HEK293 (cell line): ENCODE data around the gene CSRP1.
A peak's percentile ranks its signal among the peaks of the same experiment; 100 is the strongest.

Source experiments
- CTCF ChIA-PET: fragments of 350-600 bp; formaldehyde crosslinking; extraction: SDS; loops from one replicate; lab custom pipeline; 2021; ENCODE audit warnings: antibody characterized with exemption; lab: Yijun Ruan, JAX
- POLR2A ChIA-PET: fragments of 300-600 bp; formaldehyde crosslinking; extraction: SDS; loops from one replicate; lab custom pipeline; 2020; ENCODE audit warnings: antibody characterized with exemption, inconsistent platforms; lab: Yijun Ruan, JAX
- H3K27ac ChIP-seq: fragments of 200-500 bp; sonication (Bioruptor generic); 2 replicates; pipeline ENCODE4 v1.5.1; 2014; ENCODE audit warnings: low read depth, low read length, control low read depth, inconsistent platforms; ENCODE audit errors: extremely low read depth
- H3K36me3 ChIP-seq, 2 experiments: fragments of 200-500 bp in 1 of 2; sonication (Bioruptor generic) in 1 of 2; 1 replicate in 1 of 2; 2 replicates in 1 of 2; pipeline ENCODE4 v1.5.1; 2014 to 2017; ENCODE audit warnings: inconsistent platforms in 2 of 2, low read length in 2 of 2; ENCODE audit not compliant: control insufficient read depth in 2 of 2, insufficient read depth in 1 of 2
- H3K4me1 ChIP-seq: fragments of 200-500 bp; sonication (Bioruptor generic); 2 replicates; pipeline ENCODE4 v1.5.1; 2014; ENCODE audit warnings: mild to moderate bottlenecking, low read length, inconsistent platforms; ENCODE audit not compliant: control insufficient read depth, insufficient read depth
- H3K4me3 ChIP-seq: 2 replicates; pipeline ENCODE4 v1.5.1; 2011; ENCODE audit warnings: low read depth, mild to moderate bottlenecking, control low read depth, low read length, moderate library complexity
- H3K9me3 ChIP-seq: fragments of 200-500 bp; sonication (Bioruptor generic); 2 replicates; pipeline ENCODE4 v1.5.1; 2014; ENCODE audit warnings: low read depth, low read length, inconsistent platforms; ENCODE audit not compliant: control insufficient read depth, insufficient read depth
- EGR2 ChIP-seq: fragments of 450-650 bp; formaldehyde crosslinking; IDR thresholded peaks from 2 replicates; pipeline ENCODE4 v1.5.1; 2016; ENCODE audit warnings: low read depth, missing biosample characterization, missing genetic modification characterization
- FEZF1 ChIP-seq: fragments of 450-650 bp; formaldehyde crosslinking; IDR thresholded peaks from 2 replicates; pipeline ENCODE4 v1.5.1; 2016; ENCODE audit warnings: missing biosample characterization, missing genetic modification characterization
- HIC1 ChIP-seq: fragments of 450-650 bp; formaldehyde crosslinking; IDR thresholded peaks from 2 replicates; pipeline ENCODE4 v1.5.1; 2016; ENCODE audit warnings: missing biosample characterization, missing genetic modification characterization
- TRIM28 ChIP-seq: IDR thresholded peaks from 2 replicates; pipeline ENCODE4 v1.6.1; 2011; ENCODE audit warnings: low read length, control low read depth, borderline replicate concordance
- ZBTB8A ChIP-seq: fragments of 450-650 bp; formaldehyde crosslinking; IDR thresholded peaks from 2 replicates; pipeline ENCODE4 v1.5.1; 2016; ENCODE audit warnings: missing biosample characterization, missing genetic modification characterization
- ZNF292 ChIP-seq: fragments of 450-650 bp; formaldehyde crosslinking; IDR thresholded peaks from 2 replicates; pipeline ENCODE4 v1.5.1; 2016; ENCODE audit warnings: low read depth, missing biosample characterization, missing genetic modification characterization, borderline replicate concordance
- ZNF366 ChIP-seq: fragments of 450-650 bp; formaldehyde crosslinking; conservative IDR thresholded peaks from 2 replicates; pipeline ENCODE4 v1.5.1; 2016; ENCODE audit warnings: missing biosample characterization, missing genetic modification characterization
- ZNF639 ChIP-seq: fragments of 450-650 bp; formaldehyde crosslinking; IDR thresholded peaks from 2 replicates; pipeline ENCODE4 v1.5.1; 2016; ENCODE audit warnings: missing biosample characterization, missing genetic modification characterization
- TF ChIP-seq, protein P1 (sequence below): fragments of 450-650 bp; formaldehyde crosslinking; IDR thresholded peaks from 2 replicates; pipeline ENCODE4 v1.5.1; 2016; ENCODE audit warnings: missing biosample characterization, missing genetic modification characterization, low read depth
- TF ChIP-seq, protein P2 (sequence below): fragments of 450-650 bp; formaldehyde crosslinking; IDR thresholded peaks from 2 replicates; pipeline ENCODE4 v1.5.1; 2016; ENCODE audit warnings: missing biosample characterization, missing genetic modification characterization
- TF ChIP-seq, protein P3 (sequence below): fragments of 450-650 bp; formaldehyde crosslinking; IDR thresholded peaks from 2 replicates; pipeline ENCODE4 v1.5.1; 2016; ENCODE audit warnings: missing biosample characterization, missing genetic modification characterization
- TF ChIP-seq, protein P4 (sequence below): fragments of 450-650 bp; formaldehyde crosslinking; IDR thresholded peaks from 2 replicates; pipeline ENCODE4 v1.5.1; 2016; ENCODE audit warnings: missing biosample characterization, missing genetic modification characterization, borderline replicate concordance

Gene CSRP1

GRCh38 chr1:201461645-201462441 lies 45.1 kb downstream of the CSRP1 start (continued):
- TF ChIP-seq, protein P1, sequence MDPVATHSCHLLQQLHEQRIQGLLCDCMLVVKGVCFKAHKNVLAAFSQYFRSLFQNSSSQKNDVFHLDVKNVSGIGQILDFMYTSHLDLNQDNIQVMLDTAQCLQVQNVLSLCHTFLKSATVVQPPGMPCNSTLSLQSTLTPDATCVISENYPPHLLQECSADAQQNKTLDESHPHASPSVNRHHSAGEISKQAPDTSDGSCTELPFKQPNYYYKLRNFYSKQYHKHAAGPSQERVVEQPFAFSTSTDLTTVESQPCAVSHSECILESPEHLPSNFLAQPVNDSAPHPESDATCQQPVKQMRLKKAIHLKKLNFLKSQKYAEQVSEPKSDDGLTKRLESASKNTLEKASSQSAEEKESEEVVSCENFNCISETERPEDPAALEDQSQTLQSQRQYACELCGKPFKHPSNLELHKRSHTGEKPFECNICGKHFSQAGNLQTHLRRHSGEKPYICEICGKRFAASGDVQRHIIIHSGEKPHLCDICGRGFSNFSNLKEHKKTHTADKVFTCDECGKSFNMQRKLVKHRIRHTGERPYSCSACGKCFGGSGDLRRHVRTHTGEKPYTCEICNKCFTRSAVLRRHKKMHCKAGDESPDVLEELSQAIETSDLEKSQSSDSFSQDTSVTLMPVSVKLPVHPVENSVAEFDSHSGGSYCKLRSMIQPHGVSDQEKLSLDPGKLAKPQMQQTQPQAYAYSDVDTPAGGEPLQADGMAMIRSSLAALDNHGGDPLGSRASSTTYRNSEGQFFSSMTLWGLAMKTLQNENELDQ (tag by site-specific recombination): no peak
- TF ChIP-seq, protein P2, sequence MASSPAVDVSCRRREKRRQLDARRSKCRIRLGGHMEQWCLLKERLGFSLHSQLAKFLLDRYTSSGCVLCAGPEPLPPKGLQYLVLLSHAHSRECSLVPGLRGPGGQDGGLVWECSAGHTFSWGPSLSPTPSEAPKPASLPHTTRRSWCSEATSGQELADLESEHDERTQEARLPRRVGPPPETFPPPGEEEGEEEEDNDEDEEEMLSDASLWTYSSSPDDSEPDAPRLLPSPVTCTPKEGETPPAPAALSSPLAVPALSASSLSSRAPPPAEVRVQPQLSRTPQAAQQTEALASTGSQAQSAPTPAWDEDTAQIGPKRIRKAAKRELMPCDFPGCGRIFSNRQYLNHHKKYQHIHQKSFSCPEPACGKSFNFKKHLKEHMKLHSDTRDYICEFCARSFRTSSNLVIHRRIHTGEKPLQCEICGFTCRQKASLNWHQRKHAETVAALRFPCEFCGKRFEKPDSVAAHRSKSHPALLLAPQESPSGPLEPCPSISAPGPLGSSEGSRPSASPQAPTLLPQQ (tag by site-specific recombination): peak; percentile 54; the same call in 1 of the 2 replicates
- TF ChIP-seq HIC1 (tag by site-specific recombination) (peak; percentile 47; the same call in 1 of the 2 replicates), ZNF292 (no peak)
- TF ChIP-seq, protein P3, sequence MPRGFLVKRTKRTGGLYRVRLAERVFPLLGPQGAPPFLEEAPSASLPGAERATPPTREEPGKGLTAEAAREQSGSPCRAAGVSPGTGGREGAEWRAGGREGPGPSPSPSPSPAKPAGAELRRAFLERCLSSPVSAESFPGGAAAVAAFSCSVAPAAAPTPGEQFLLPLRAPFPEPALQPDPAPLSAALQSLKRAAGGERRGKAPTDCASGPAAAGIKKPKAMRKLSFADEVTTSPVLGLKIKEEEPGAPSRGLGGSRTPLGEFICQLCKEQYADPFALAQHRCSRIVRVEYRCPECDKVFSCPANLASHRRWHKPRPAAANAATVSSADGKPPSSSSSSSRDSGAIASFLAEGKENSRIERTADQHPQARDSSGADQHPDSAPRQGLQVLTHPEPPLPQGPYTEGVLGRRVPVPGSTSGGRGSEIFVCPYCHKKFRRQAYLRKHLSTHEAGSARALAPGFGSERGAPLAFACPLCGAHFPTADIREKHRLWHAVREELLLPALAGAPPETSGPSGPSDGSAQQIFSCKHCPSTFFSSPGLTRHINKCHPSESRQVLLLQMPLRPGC (tag by site-specific recombination): no peak

- H3K9me3 ChIP-seq: no peaks in the 10 kb centered on the region
- peaks cover 0 to 20% of the 10 kb centered on the region in 2 experiments; a peak in 1 of 3 replicates for H3K36me3 ChIP-seq
- ChIA-PET POLR2A (interaction anchor here (0.6 to 3.1 kb wide), 6 partner anchors 8 to 94 kb away, joined by 3 to 17 read pairs (median 5); partner anchors contain the start of gene PHLDA3), CTCF (interaction anchor here (1.0 to 7.2 kb wide), 6 partner anchors 11 to 52 kb away, joined by 3 to 56 read pairs (median 6); no protein-coding TSS in a partner anchor)
- no peak overlapping the region for H3K27ac ChIP-seq
- H3K4me1 ChIP-seq: peaks cover 15% of the 10 kb centered on the region
- H3K4me3 ChIP-seq: no peak overlapping the region
- no peak for TF ChIP-seq EGR2
- peak; percentile 56; the same call in 1 of the 2 replicates for TF ChIP-seq ZNF366 (tag by site-specific recombination)
- TF ChIP-seq TRIM28: no peak
- peak; percentile 91 for TF ChIP-seq FEZF1 (tag by site-specific recombination)
- TF ChIP-seq, protein P4, sequence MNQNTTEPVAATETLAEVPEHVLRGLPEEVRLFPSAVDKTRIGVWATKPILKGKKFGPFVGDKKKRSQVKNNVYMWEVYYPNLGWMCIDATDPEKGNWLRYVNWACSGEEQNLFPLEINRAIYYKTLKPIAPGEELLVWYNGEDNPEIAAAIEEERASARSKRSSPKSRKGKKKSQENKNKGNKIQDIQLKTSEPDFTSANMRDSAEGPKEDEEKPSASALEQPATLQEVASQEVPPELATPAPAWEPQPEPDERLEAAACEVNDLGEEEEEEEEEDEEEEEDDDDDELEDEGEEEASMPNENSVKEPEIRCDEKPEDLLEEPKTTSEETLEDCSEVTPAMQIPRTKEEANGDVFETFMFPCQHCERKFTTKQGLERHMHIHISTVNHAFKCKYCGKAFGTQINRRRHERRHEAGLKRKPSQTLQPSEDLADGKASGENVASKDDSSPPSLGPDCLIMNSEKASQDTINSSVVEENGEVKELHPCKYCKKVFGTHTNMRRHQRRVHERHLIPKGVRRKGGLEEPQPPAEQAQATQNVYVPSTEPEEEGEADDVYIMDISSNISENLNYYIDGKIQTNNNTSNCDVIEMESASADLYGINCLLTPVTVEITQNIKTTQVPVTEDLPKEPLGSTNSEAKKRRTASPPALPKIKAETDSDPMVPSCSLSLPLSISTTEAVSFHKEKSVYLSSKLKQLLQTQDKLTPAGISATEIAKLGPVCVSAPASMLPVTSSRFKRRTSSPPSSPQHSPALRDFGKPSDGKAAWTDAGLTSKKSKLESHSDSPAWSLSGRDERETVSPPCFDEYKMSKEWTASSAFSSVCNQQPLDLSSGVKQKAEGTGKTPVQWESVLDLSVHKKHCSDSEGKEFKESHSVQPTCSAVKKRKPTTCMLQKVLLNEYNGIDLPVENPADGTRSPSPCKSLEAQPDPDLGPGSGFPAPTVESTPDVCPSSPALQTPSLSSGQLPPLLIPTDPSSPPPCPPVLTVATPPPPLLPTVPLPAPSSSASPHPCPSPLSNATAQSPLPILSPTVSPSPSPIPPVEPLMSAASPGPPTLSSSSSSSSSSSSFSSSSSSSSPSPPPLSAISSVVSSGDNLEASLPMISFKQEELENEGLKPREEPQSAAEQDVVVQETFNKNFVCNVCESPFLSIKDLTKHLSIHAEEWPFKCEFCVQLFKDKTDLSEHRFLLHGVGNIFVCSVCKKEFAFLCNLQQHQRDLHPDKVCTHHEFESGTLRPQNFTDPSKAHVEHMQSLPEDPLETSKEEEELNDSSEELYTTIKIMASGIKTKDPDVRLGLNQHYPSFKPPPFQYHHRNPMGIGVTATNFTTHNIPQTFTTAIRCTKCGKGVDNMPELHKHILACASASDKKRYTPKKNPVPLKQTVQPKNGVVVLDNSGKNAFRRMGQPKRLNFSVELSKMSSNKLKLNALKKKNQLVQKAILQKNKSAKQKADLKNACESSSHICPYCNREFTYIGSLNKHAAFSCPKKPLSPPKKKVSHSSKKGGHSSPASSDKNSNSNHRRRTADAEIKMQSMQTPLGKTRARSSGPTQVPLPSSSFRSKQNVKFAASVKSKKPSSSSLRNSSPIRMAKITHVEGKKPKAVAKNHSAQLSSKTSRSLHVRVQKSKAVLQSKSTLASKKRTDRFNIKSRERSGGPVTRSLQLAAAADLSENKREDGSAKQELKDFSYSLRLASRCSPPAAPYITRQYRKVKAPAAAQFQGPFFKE: no peak
- no peak for TF ChIP-seq ZBTB8A (tag by site-specific recombination)
- TF ChIP-seq ZNF639 (tag by site-specific recombination): 0 out of 2 replicates have a peak, but pooled peaks have one; percentile 34
Measured at GRCh38 chr1:201460814-201461644, 45.9 kb downstream of the CSRP1 start.
